GM12865 (cell line): ENCODE measurements around the gene PLEKHG5.

Experiments used
- DNase-seq: peaks from one replicate; pipeline ENCODE4 v3.0.0; 2010; ENCODE audit warnings: low read depth
- H3K4me3 ChIP-seq: 2 replicates; pipeline ENCODE4 v1.5.1; 2011; ENCODE audit warnings: mild to moderate bottlenecking, low read depth, low read length, control low read depth
- TF ChIP-seq, protein P1 (sequence below): IDR thresholded peaks from 2 replicates; pipeline ENCODE4 v1.5.1; 2011; ENCODE audit warnings: low read length, control low read depth, low read depth, inconsistent platforms; ENCODE audit not compliant: insufficient read depth; ENCODE audit errors: missing control alignments

The PLEKHG5 gene

GRCh38 chr1:6511561-6512244 is 20.2 kb upstream of the PLEKHG5 start:
- no peak for DNase-seq
- no peak overlapping the region for H3K4me3 ChIP-seq
- TF ChIP-seq, protein P1, sequence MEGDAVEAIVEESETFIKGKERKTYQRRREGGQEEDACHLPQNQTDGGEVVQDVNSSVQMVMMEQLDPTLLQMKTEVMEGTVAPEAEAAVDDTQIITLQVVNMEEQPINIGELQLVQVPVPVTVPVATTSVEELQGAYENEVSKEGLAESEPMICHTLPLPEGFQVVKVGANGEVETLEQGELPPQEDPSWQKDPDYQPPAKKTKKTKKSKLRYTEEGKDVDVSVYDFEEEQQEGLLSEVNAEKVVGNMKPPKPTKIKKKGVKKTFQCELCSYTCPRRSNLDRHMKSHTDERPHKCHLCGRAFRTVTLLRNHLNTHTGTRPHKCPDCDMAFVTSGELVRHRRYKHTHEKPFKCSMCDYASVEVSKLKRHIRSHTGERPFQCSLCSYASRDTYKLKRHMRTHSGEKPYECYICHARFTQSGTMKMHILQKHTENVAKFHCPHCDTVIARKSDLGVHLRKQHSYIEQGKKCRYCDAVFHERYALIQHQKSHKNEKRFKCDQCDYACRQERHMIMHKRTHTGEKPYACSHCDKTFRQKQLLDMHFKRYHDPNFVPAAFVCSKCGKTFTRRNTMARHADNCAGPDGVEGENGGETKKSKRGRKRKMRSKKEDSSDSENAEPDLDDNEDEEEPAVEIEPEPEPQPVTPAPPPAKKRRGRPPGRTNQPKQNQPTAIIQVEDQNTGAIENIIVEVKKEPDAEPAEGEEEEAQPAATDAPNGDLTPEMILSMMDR, result no peak

DNA sequence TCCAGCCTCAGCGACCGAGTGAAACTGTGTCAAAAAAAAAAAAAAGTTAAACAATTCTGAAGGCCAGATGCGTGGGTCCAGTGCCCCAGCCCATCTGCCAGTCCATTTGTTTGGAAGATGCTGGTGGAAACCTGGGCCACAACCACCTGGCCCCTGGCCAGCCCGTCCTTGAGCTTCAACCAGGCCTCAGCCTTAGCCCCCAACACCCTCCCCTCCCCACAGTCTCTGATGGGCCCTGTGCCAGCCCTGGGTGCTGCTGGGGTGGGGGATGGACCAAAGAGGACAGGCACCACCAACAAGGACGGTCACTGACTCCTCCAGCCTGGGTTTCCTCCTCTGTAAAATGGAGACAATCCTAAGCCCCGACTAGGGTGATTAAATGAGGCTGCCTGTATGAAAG is 19.6 kb upstream of the PLEKHG5 start:
- no peak for DNase-seq
- TF ChIP-seq, protein P1, result no peak
- H3K4me3 ChIP-seq, result no peak overlapping the region

DNA sequence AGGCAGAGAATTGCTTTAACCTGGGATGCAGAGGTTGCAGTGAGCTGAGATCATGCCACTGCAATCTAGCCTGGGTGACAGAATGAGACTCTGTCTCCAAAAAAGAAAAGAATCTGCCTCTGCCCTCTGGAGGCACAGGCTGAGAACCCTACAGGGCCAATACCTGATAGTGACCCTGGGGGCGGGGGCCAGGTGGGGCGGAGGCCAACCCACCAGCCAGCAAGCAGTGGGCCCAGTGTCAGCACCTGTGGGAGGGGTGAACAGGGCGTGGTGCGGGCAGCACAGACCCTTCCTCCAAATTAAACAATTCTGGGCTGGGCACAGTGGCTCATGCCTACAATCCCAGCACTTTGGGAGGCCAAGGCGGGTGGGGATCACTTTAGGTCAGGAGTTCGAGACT is 19.0 kb upstream of the PLEKHG5 start:
- H3K4me3 ChIP-seq, result no peak overlapping the region
- DNase-seq, result no peak
- TF ChIP-seq, protein P1, result no peak

GRCh38 chr1:6509919-6510291 is 18.4 kb upstream of the PLEKHG5 start:
- TF ChIP-seq, protein P1, result no peak
- no peak overlapping the region for H3K4me3 ChIP-seq
- no peak for DNase-seq

DNA sequence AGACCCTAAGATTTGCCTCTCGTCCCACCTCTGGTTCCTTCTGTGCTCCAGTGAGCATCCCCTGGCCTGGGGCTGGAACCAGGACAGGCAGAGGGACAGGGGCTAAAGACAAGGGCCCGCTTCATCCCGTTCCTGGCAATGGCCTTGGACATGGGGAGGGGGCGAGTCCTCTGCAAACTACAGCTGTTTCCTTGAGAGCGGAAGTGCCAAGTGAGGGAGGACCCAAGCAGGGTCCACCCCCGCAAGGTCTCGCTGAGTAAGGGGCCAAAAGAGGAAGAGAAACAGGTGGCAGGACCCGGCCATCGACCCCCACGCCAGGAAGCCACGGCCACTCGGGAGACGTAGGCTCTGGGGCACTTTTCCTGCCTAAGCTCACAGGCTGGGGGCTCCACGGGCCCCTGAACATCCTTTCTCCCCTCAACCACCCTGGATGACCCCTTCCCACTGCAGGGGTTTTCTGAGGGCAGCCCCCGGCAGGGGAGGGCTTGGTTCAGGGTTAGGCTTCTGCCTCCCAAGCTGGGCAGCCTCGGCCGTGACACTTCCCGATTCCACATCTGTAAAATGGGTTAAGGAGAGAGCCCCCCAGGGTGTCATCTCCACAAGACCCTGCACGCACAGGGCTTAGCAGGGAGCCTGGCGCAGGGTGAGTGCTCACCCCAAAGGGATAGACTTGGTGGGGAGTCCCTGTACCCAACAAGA is 17.9 kb upstream of the PLEKHG5 start:
- TF ChIP-seq, protein P1, result no peak
- no peak for DNase-seq
- no peak overlapping the region for H3K4me3 ChIP-seq

GRCh38 chr1:6508816-6509189 is 17.3 kb upstream of the PLEKHG5 start:
- TF ChIP-seq, protein P1, result no peak
- DNase-seq, result no peak
- H3K4me3 ChIP-seq, result no peak overlapping the region
